HG02973 (cell line): ENCODE data around the gene PLEKHG3.
"Not testable (repeated sequence)": the region's sequence is repeated elsewhere in the genome, so short reads cannot be mapped to it uniquely, and the experiment has no call there.

ENCODE experiments used
- ATAC-seq: cut with Tn5 transposase; IDR thresholded peaks from one replicate; pipeline ENCODE4 v1.9.1; 2021; ENCODE audit warnings: moderate library complexity; ENCODE audit not compliant: unreplicated experiment

PLEKHG3 gene

GRCh38 chr14:64686282-64686615, 18.0 kb upstream of the PLEKHG3 start:
- no peak for ATAC-seq

DNA sequence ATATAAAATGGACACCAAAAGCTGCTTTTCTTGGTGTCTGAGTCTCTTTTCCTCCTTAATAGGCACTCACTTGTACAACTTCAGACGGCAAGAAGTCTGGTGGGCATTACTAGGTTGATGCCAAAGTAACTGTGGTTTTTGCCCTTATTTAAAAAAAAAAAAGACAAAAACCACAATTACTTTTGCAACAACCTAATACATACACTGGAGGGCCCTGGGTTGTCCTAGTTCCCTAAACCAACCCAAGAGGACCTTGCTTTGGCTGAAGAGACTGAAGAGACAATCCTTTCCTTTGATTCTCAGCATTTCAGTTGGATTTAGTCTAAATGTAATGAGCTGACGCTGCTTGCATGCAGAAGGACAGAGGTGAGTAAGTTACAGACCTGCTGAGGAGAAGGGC, 16.2 kb upstream of the PLEKHG3 start:
- no peak for ATAC-seq

DNA sequence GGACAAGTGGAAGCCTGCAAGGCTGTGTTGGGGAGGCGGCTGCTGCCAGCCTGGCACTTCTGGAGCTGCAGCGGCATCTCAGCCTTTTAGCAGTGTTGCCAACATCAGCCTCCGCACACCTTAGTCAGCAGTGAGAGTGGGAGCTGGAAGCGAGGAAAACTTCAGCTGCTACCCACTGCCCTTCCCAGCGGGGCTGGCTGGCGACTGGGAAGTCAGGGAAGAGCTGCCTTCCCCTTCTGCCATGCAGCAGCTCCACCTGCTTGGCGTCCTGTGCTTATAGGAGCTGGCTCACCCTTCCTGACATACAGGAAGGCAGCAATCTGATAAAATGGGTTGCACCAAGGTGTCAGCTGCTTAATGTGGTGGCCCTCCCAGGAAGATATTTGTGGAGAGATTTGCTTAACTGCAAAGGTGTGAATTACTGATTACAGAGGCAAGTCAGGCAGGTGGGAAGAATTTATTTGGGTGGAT, 15.4 kb upstream of the PLEKHG3 start:
- ATAC-seq = no peak

DNA sequence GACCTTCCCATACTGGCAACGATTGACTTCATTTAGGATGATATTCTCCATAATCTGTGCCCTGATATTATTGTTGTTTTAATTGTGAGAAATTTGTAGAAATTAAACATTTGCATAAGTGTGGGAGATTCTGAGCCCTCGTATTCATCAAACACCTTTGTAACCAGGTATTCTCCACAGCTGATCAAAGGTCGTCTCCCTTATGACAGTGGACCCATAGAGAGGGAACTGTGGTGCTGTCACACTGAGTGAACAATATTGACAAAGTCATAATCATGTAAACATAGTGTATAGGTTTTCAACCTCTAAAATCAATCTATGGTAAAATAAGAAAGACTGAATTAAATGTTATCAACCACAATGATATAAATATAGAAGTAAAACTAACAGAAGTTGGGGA, 14.9 kb upstream of the PLEKHG3 start:
- ATAC-seq = no peak

DNA sequence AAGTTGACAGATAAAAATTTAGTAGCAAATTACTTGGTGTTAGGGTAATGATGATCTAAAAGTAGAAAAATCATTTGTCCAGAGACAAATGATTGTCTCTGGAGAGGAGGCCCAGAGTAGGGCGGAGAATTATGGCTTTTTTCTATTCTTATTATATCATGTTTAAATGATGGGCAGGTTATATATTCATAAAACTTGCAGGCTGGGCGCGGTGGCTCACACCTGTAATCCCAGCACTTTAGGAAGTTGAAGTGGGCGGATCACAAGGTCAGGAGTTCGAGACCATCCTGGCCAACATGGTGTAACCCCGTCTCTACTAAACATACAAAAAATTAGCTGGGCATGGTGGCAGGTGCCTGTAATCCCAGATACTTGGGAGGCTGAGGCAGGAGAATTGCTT, 13.6 kb upstream of the PLEKHG3 start:
- ATAC-seq = not testable (repeated sequence)

GRCh38 chr14:64691376-64691775, 12.8 kb upstream of the PLEKHG3 start:
- ATAC-seq = no peak

DNA sequence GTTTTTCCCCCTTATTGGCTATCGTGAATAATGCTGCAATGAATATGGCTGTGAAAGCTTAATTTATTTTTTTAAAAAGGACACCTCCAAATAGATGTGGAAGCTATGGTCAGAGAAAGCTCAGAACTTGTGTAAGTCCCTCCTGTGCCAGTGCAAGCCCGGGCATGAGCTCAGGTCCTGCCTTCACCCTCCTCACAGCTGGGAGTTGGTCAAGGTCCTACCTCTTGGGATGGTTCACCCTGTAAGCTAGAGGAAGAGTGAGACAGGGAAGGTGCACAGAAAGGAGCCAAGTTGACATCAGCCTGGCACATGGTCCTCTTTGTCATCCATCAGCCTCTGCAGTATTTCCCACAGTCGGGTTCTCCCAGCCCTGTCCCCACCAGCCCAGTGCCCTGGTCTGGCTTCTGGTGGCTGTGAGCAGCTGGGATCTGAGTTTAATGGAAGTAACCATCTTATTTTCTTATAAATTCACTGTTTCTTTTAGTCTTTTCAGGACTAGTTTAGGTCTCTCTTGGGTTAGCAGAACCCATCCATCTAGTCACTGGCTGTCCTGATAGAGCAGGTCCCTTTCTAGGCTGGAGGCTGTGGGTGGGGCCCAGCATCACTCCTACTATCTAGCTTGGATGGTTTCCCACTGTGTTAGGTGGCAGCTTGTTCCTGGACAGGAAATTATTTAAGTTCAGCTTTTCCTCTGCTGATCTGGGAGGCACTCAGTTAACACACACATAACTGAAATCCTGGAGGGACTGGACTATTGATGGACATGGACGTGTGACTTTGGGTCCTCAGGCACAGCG, 11.8 kb upstream of the PLEKHG3 start:
- ATAC-seq = no peak

GRCh38 chr14:64692986-64693809, 11.0 kb upstream of the PLEKHG3 start:
- ATAC-seq = no peak

GRCh38 chr14:64693810-64694165, 10.4 kb upstream of the PLEKHG3 start:
- ATAC-seq = no peak

GRCh38 chr14:64695071-64695470, 9.2 kb upstream of the PLEKHG3 start:
- no peak for ATAC-seq

DNA sequence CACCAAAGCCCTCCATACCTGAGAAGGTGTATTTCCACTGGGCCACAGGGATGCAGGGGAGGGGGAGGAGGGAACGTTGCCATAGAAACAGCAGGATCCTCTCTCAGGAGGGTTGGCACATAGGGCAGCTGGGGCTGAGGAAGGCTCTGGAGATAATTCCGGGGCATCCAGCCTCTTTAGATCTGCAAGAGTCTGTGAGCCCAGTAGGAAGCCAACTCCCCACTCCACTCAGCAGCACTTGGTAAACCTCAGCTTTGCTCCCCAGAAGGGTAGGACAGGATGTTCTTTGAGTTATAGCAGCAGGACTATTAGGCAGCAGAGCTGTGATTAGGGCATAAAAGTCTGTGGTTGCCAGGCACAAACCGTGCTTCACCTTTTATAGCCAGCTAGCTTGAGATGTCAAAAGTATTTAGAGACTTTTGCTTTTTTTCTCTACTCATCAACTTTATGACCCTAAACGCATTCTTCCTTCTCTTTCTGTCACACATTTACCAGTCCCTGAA, 7.8 kb upstream of the PLEKHG3 start:
- ATAC-seq = no peak

- no peak for ATAC-seq
Measured at GRCh38 chr14:64698903-64699302, 5.3 kb upstream of the PLEKHG3 start.

GRCh38 chr14:64700290-64700689, 3.9 kb upstream of the PLEKHG3 start:
- ATAC-seq = no peak

DNA sequence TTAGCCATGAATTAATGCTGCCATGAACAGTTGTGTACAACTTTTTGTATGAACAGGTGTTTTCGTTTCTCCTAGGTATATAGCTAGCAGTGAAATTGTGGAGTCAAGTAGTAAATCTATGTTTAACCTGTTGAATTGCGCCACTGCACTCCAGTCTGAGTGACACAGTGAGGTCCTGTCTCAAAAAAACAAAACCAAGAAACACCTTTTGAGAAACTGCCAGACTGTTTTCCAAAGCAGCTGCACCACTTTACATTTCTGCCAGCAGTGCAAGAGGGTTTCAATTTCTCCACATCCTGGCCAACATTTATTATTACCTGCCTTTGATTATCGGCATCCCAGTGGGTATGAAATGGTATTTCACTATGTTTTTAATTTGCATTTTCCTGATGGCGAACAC, 3.3 kb upstream of the PLEKHG3 start:
- no peak for ATAC-seq

GRCh38 chr14:64701660-64702059, 2.6 kb upstream of the PLEKHG3 start:
- ATAC-seq = no peak

DNA sequence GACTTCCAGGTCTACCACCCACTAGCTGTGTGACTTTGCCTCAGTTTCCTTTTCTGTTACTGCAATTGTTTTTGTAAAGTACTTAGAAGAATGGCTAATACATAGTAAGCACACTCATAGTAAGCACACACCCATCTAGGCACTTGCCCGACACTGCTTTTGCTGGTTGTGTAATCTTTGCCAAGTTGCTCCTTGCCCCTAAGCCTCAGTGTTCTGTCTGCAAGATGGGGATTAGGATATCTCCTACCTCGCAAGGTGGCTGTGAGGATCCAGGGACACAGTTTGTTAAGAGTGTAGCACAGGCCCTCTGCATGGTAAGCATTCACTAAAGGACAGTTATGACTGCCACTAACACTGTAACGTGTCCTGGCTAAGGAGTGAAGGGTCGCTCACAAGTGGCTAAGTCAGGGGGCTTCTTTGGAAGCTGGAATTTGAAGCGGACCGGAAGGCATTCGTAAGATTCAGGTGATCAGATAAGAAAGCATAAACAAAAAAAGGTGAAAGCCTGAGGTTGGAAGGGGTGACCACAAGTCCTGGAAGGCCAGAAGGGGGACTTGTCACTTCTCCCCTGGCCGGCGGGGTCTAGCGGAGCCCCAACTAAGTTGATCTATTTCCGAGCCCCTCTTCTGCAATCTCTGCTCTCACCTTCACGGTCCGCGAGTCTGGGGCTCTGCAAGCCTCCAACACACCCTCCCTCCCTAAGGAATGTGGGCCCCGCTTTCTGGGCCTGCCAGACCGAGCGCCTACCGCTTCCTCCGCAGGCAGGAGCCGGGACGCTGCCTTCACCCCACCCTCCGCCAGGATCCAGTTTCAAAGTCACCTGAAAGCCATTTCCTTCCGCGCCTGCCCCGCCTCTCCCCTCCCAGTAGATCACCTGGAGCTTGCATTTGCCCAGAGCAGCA, 1.5 kb upstream of the PLEKHG3 start:
- ATAC-seq = no peak

DNA sequence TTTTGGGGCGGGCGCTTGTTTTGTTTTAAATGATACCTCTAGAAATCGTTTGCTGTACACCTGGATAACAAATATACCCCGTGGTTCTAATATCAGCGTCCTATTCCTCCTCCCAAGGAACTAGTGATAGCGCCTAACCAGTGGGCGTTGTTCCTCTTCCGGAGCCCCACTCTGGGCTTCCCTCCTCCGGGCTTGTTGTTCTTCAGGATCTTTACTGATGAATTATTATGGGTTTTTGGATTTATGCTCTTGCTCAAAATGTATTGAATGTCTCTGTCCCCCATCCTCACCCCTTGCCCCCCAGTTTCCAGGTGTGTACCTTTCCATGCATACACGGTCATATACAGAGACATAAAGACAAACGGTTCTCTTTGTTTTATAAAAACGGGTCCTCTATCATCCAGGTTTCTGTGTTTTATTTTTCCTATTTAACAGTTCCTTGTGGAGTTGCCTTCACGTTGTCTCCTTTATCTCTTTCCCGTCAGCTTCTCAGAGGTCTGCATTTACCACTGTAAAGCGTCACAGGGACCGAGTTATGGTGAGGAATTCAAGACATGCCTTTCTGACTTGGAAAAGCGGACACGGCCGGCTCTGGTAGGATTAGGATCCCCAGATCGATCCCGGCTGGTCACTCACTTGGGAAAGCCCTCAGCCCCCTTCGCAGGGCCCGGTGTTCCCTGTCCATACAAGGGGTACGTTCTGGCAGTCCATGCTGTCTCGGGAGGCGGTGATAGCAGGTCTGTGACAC, 655 bp upstream of the PLEKHG3 start:
- ATAC-seq = no peak

GRCh38 chr14:64704743-64705380, 638 bp downstream of the PLEKHG3 start:
- ATAC-seq = no peak

DNA sequence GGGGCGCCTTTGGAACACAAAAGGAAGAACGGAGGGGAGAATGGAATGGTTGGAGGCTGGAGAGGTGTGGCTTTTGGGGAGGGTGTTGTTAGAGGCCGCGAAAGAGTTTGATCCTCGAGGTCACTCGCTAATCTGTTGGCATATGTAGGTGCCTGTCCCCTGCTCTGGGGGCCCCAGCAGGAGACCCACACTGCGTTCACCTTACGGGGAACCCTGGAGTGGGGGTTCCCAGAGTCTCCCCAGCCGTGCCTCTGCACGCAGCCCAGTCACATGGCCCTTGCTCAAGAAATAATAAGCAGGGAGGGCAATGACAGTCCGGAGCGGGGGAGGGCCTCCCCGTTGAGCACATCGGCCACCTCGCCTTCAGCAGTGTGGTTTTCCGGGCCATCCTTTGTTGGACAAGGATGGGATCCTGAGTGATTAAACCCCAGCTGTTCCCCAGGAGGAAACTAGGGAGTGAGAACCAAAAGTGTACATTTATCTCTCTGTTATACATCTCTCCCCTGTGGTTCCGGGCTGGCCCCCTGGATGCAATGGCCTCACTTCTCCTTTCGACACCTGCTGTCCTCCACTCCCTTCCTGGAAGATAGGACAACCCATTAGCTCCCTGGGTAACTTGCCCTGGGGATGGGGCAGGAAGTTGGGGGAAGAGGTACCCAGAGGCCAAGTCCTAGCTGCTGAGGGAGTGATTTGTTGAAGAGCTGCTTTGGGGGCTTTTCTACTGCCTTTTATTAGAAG, 1.3 kb downstream of the PLEKHG3 start:
- no peak for ATAC-seq
